ENCODE results near the gene HOXA4.

HOXA4 gene

DNA sequence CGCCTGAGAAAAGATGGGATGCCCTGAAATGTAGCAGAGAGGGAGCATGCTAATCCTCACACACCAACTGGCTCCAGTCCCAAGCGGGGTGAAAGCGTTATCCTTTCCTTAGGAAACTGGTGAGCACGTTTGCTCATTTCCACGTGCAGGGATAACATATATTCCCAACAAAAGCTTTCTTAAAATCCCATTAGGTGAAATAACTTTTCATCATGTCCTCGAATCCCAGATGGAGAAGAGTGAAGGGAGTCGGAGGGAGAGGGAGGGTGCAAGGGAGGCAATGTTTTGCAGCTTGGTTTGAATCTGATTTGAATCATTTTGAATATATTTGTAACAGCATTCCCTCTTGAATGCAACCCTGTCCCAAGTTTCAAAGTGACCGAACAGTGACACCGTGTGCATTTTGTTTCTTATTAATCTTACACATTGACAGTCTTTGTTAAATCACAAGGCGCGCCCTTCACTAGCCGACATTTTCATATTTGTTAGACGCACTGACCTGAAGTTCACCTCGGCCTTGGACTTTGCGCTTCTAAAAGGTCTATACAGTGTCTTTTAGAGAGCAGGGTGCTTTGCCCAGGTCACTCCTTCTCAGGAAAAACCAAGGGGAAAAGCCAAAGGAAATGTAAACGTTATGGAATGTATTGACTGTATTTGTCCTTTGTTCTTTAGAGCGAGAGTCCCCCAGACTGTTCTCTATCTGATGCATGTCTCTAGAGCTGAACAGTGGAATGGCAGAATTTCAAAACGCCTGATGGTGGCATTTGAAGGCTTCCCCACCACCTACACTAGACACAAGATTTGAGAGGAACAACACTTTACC is 3.1 kb upstream of the HOXA4 start:
- no peak overlapping the region for H3K4me3 ChIP-seq (ENCODE audit: low read depth, low read length)

DNA sequence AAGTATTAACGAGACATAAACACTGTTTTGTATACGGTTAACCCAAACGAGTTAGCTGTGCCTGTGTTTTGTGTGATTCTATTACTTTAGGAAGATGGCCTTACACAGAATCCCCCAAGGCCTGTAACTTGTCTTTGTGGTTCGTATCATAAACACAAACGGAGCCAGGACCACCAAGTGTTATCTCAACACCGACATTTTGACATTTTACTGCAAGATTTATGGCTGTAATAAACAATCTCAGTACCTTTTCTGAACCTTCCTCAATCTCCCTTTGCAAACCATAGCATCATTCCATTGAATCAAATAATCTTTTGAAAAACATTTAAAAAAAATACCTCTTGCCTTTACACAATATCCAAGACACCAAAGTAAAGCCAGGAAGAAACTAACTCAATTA is 2.4 kb upstream of the HOXA4 start:
- no peak for DNase-seq (ENCODE audit: low read depth)
- TF ChIP-seq, protein P1, sequence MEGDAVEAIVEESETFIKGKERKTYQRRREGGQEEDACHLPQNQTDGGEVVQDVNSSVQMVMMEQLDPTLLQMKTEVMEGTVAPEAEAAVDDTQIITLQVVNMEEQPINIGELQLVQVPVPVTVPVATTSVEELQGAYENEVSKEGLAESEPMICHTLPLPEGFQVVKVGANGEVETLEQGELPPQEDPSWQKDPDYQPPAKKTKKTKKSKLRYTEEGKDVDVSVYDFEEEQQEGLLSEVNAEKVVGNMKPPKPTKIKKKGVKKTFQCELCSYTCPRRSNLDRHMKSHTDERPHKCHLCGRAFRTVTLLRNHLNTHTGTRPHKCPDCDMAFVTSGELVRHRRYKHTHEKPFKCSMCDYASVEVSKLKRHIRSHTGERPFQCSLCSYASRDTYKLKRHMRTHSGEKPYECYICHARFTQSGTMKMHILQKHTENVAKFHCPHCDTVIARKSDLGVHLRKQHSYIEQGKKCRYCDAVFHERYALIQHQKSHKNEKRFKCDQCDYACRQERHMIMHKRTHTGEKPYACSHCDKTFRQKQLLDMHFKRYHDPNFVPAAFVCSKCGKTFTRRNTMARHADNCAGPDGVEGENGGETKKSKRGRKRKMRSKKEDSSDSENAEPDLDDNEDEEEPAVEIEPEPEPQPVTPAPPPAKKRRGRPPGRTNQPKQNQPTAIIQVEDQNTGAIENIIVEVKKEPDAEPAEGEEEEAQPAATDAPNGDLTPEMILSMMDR (IDR thresholded peaks at IDR 0.05; ENCODE audit: low read depth, low read length, missing control alignments) = no peak
- no peak overlapping the region for H3K4me3 ChIP-seq (ENCODE audit: low read depth, low read length)
- in situ Hi-C loops (cut with HindIII; ENCODE audit: low sequenced_read_pairs) = no loop called here

More for the DNA sequence above, 3.1 kb upstream of the HOXA4 start:
- TF ChIP-seq, protein P1 (IDR thresholded peaks at IDR 0.05; ENCODE audit: low read depth, low read length, missing control alignments) = no peak
- in situ Hi-C loops (cut with HindIII; ENCODE audit: low sequenced_read_pairs) = no loop called here
- DNase-seq (ENCODE audit: low read depth) = no peak

DNA sequence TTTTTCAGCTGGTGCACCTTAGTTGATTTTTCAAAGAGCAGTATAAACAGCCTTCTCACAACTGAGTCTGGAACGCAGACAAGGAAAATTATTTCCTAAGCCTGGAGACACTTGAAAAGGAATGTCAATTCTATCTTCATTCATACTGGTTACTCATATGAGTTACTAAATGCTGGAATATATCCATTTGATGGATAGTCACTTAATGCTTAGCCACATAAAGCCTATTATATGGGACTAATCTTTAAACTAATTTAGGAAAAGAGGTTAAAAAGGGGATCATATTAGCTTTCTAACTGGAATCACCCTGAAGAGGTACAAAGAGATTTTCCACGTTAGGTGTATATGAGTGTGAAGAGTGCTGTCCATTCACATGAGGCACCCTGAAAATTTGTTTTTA is 1.7 kb upstream of the HOXA4 start:
- DNase-seq (ENCODE audit: low read depth) = no peak
- in situ Hi-C loops (cut with HindIII; ENCODE audit: low sequenced_read_pairs) = no loop called here
- H3K4me3 ChIP-seq (ENCODE audit: low read depth, low read length) = no peak overlapping the region
- TF ChIP-seq, protein P1 (IDR thresholded peaks at IDR 0.05; ENCODE audit: low read depth, low read length, missing control alignments) = no peak

DNA sequence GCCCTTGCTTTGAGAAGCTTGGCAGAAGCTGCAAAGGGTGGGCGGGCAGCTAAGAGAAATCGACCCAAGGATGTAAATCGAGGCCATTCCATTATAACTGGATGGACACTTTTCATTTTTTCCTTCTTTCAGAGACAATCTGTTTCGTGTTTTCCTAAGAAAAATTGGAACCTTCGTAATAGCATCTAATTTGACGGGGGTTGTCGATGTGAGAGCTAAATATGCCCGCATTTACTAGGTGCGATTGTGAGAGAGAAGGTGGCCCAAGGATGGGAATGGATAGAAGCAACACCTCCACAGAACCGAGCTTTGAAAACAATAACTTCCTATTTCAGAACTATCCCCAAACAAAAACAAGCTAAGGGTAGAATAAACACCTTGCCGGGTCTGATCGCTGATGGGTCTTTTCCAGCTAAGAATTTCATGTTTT is 848 bp upstream of the HOXA4 start:
- DNase-seq (ENCODE audit: low read depth) = no peak
- in situ Hi-C loops (cut with HindIII; ENCODE audit: low sequenced_read_pairs) = no loop called here
- TF ChIP-seq, protein P1 (IDR thresholded peaks at IDR 0.05; ENCODE audit: low read depth, low read length, missing control alignments) = no peak
- H3K4me3 ChIP-seq (ENCODE audit: low read depth, low read length) = peak overlapping the region; percentile 42

DNA sequence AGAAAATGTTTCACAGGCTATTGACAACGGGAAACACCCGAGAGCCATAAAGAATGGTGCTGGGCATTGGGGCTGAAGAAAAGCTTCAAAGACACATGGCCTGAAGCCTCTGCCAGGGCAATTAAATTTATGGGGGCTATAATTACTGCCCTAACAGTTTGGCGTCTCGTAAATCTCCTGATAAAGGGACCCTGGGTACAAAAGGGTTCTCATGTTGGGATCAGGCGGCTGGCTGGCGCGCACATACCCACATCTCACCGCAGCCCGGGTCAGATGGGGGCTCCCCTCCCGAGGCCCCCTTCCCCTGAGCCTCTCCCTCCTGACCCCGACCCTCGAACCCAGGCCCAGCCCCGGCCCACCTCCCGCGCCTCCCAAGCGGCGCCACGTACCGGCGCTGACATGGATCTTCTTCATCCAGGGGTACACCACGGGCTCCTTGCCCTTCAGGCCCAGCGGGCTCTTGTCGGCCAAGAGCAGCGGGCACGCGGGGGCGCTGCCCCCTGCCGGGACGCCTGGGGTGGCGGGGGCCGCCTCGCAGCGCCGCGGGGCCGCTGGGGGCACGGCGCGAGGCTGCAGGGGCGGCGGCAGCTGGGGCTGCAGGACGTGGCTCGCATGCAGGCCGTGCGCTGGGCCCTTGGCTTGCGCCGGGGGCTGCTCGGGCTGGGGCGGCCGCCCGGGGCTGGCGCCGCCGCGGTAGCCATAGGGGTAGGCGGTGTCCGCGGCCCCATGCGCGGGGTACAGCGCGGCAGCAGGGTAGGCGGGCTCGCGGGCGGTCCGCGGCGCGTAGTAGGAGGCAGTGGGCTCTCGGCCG is 623 bp downstream of the HOXA4 start:
- peak overlapping the region; percentile 42 for H3K4me3 ChIP-seq (ENCODE audit: low read depth, low read length)
- in situ Hi-C loops (cut with HindIII; ENCODE audit: low sequenced_read_pairs) = no loop called here
- no peak for DNase-seq (ENCODE audit: low read depth)
- TF ChIP-seq, protein P1 (IDR thresholded peaks at IDR 0.05; ENCODE audit: low read depth, low read length, missing control alignments) = no peak

DNA sequence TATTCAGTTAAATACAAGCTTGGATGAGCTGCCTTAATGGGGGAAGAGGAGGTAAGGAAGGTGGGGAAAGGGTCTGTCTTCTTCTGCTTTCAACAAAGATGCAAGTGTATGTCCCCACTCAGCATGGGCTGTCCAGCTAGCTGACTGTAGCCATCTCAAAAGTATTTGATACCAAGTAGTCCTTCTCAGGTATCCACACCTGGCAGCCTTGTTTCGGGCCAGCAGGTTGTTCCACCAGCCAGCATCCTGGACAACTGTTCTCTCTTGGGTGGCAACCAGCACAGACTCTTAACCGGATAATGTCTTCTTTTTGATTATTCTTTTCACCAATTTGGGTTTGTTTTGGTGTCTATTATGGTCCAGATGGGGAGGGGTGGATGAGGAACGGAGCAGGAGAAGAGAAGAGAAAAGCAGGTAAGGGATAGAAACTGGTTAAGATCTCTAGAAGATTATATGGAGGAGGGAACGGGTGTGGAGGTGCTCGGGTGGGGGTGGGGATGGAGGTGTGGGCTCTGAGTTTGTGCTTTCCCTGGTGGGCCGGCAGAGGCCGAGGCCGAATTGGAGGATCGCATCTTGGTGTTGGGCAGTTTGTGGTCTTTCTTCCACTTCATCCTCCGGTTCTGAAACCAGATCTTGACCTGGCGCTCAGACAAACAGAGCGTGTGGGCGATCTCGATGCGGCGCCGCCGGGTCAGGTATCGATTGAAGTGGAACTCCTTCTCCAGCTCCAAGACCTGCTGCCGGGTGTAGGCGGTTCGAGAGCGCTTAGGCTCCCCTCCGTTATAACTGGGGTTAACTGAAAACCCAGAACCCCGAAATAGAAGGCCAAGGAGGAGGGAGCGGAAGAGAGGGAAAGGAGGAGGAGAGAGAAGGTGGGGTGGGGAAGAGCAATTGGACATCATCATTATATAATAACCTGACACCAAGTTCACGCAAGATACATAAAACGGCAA is 1.5 kb downstream of the HOXA4 start:
- TF ChIP-seq, protein P1 (IDR thresholded peaks at IDR 0.05; ENCODE audit: low read depth, low read length, missing control alignments) = no peak
- in situ Hi-C loops (cut with HindIII; ENCODE audit: low sequenced_read_pairs) = no loop called here
- peak overlapping the region; percentile 42 for H3K4me3 ChIP-seq (ENCODE audit: low read depth, low read length)
- DNase-seq (ENCODE audit: low read depth) = no peak
